22Rv1 (cell line): ENCODE data around the gene CSRP2.

Experiments
- ZFX ChIP-seq: fragments of 450-650 bp; IDR thresholded peaks from 2 replicates; pipeline ENCODE4 v1.6.1; 2017; ENCODE audit warnings: antibody characterized with exemption, borderline replicate concordance
- TF ChIP-seq, protein P1 (sequence below): fragments of 450-650 bp; IDR thresholded peaks from 2 replicates; pipeline ENCODE4 v1.5.1; 2017; ENCODE audit warnings: mild to moderate bottlenecking

DNA sequence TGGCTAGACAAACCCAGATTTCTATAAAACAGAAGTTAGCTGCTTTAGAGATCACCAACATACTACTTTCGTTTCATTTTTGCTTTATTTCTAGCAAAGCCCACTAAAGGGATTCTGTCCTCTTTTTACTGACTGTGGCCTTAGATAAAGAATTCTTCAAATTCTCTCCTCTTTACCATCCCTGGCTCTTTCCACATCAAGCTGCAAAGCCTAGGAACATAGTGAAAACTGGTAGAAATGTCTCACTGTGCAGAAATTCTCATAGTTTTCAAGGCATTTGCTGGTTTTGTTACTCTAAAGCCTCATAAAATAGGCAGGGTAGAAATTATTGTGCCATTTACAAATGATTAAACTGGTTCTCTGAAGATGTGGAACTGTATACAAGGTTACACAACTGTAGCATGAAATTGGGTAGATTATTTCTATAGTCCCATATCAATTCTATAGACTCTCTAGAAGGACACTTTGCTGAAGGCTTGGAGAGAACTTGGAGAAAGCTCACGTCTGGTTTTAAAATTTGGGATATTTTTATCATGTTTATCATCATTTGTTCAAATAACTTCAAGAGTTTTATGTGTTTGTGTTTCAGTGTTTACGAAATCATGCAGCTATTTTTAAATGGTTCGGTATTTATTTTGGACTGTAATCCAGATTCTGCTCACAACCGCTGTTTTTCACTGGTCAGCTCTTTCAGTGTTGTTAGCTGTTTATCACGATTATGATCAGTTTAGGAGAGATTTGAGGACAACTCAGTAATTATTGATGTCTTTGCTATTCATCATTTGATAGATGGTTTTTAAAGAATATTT lies 36.7 kb upstream of the CSRP2 start:
- TF ChIP-seq, protein P1, sequence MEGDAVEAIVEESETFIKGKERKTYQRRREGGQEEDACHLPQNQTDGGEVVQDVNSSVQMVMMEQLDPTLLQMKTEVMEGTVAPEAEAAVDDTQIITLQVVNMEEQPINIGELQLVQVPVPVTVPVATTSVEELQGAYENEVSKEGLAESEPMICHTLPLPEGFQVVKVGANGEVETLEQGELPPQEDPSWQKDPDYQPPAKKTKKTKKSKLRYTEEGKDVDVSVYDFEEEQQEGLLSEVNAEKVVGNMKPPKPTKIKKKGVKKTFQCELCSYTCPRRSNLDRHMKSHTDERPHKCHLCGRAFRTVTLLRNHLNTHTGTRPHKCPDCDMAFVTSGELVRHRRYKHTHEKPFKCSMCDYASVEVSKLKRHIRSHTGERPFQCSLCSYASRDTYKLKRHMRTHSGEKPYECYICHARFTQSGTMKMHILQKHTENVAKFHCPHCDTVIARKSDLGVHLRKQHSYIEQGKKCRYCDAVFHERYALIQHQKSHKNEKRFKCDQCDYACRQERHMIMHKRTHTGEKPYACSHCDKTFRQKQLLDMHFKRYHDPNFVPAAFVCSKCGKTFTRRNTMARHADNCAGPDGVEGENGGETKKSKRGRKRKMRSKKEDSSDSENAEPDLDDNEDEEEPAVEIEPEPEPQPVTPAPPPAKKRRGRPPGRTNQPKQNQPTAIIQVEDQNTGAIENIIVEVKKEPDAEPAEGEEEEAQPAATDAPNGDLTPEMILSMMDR: no peak
- no peak for TF ChIP-seq ZFX
